HepG2 (cell line): ENCODE measurements around the gene KCNJ14.

Experiments used
- CTCF ChIP-seq: sonication (generic); formaldehyde crosslinking; IDR thresholded peaks from 2 replicates; pipeline ENCODE4 v1.5.0; 2020; ENCODE audit warnings: mild to moderate bottlenecking, missing genetic modification reagents, moderate library complexity
- ELK4 ChIP-seq: sonication (generic); formaldehyde crosslinking; IDR thresholded peaks from 2 replicates; pipeline ENCODE4 v1.9.0; 2021; ENCODE audit warnings: missing genetic modification reagents, borderline replicate concordance
- JUND ChIP-seq: sonication (generic); formaldehyde crosslinking; IDR thresholded peaks from 2 replicates; pipeline ENCODE4 v1.8.0; 2022; ENCODE audit warnings: mild to moderate bottlenecking, missing genetic modification reagents
- MYC ChIP-seq: sonication (generic); formaldehyde crosslinking; IDR thresholded peaks from 2 replicates; pipeline ENCODE4 v1.9.0; 2021; ENCODE audit warnings: missing genetic modification reagents, borderline replicate concordance
- SMC3 ChIP-seq: IDR thresholded peaks from 2 replicates; pipeline ENCODE4 v1.6.1; 2011; ENCODE audit warnings: low read length, improper control_type of control experiment
- TERF1 ChIP-seq: sonication (generic); formaldehyde crosslinking; IDR thresholded peaks from 2 replicates; pipeline ENCODE4 v1.8.0; 2022; ENCODE audit warnings: mild to moderate bottlenecking, missing genetic modification reagents, moderate library complexity
- TGIF2 ChIP-seq: IDR thresholded peaks from 2 replicates; pipeline ENCODE4 v1.6.1; 2016; ENCODE audit warnings: control low read depth, missing compliant biosample characterization
- USF2 ChIP-seq, 2 experiments: sonication (generic) in 1 of 2; formaldehyde crosslinking in 1 of 2; IDR thresholded peaks; 2 replicates each; pipeline versions ENCODE4 v1.5.1 to v1.6.1; 2011 to 2020; ENCODE audit warnings: borderline replicate concordance in 1 of 2, low read depth in 1 of 2, low read length in 1 of 2, mild to moderate bottlenecking in 1 of 2, missing genetic modification reagents in 1 of 2, moderate library complexity in 1 of 2
- XRCC5 ChIP-seq: fragments of 200-400 bp; formaldehyde crosslinking; optimal IDR thresholded peaks from 2 replicates; pipeline ENCODE3; 2017; ENCODE audit warnings: mild to moderate bottlenecking, low read length
- TF ChIP-seq, protein P1 (sequence below): sonication (generic); formaldehyde crosslinking; IDR thresholded peaks from 2 replicates; pipeline ENCODE4 v1.5.1; 2020; ENCODE audit warnings: mild to moderate bottlenecking, missing genetic modification reagents, moderate library complexity

DNA sequence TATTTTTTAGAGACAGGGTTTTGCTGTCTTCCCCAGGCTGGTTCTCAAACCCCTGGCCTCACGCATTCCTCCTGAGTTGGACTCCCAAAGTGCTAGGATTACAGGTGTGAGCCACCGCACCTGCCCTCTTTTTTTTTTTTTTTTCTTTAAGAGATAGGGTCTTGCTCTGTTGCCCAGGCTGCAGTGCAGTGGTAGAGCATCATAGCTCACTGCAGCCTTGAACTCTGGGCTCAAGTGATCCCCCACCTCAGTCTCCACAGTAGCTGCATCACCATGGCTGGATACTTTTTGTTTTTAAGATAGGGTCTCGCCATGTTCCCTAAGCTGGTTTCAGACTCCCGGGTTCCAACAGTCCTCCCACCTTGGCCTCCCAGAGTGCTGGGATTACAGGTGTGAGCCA is 1.5 kb downstream of the KCNJ14 start:
- TF ChIP-seq SMC3 (no peak), MYC (CRISPR knock-in tag) (no peak), CTCF (CRISPR knock-in tag) (no peak), TGIF2 (no peak), TERF1 (no peak), XRCC5 (no peak), USF2 (IDR thresholded peaks at IDR 0.05; ENCODE audit: low read depth, low read length) (no peak), USF2 (CRISPR knock-in tag; IDR thresholded peaks at IDR 0.05; ENCODE audit: borderline replicate concordance) (no peak), JUND (CRISPR knock-in tag) (no peak), ELK4 (CRISPR knock-in tag) (no peak)
- TF ChIP-seq, protein P1, sequence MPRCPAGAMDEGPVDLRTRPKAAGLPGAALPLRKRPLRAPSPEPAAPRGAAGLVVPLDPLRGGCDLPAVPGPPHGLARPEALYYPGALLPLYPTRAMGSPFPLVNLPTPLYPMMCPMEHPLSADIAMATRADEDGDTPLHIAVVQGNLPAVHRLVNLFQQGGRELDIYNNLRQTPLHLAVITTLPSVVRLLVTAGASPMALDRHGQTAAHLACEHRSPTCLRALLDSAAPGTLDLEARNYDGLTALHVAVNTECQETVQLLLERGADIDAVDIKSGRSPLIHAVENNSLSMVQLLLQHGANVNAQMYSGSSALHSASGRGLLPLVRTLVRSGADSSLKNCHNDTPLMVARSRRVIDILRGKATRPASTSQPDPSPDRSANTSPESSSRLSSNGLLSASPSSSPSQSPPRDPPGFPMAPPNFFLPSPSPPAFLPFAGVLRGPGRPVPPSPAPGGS (CRISPR knock-in tag) = no peak
